Stimulated activated naive CD4-positive, alpha-beta T cell (primary cell): ENCODE measurements around the gene PAGE2.
"Not testable (repeated sequence)": the region's sequence is repeated elsewhere in the genome, so short reads cannot be mapped to it uniquely, and the experiment has no call there.

Experiments used
- DNase-seq, 6 experiments: peaks; one replicate each; lab custom pipeline; 2025; lab: John Stamatoyannopoulos, UW

PAGE2 gene, protein sequence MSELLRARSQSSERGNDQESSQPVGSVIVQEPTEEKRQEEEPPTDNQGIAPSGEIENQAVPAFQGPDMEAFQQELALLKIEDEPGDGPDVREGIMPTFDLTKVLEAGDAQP

DNA sequence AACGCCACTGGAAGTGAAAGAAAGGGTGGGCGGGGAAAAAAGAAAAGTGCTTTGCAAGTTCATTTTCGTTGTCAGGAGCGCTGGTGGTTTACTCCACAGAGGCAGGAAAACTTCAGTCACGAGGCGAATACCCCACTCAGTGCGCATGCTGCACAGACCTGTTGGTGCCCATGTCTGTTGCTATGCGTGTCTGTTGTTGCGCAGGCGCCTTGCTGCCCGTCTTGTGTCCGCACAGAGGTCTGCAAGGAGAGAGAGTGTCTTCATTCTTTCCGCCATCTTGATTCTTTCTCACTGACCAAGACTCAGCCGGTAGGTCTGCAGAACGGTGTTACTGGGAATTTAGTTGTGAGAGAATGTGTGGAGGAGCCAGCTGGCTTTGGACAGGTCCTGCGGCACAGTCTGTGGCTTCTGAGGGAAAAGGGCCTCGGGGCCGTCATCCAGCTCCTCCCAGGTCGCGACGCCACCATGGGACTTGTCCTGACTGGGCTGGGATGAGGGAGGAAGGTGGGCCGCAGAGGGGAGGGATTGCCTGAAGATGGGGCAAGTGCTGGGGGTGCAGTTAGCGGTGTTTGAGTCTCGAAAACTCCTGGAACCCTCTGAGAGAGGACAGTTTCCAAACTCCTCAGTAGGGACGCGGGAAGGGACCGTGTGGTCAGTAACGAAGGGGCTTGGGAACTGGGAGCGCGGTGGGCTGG is at the start of gene PAGE2:
PAGE2 (plus strand) TSS at position 224 of the 695 bp plus-strand sequence. CDS start 1,003 bp downstream, outside the sequence.
- no peak for DNase-seq

- no peak for DNase-seq
Observed at GRCh38 chrX:55039471-55039870, 49.3 kb upstream of the PAGE2 start.

- no peak for DNase-seq
Observed at GRCh38 chrX:55041514-55041913, 47.3 kb upstream of the PAGE2 start.

DNA sequence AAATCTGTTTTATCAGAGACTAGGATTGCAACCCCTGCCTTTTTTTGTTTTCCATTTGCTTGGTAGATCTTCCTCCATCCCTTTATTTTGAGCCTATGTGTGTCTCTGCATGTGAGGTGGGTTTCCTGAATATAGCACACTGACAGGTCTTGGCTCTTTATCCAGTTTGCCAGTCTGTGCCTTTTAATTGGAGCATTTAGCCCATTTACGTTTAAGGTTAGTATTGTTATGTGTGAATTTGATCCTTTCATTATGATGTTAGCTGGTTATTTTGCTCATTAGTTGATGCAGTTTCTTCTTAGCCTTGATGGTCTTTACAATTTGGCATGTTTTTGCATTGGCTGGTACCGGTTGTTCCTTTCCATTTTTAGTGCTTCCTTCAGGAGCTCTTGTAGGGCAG is 38.2 kb upstream of the PAGE2 start:
- not testable (repeated sequence) for DNase-seq

- DNase-seq = peak in 5 of 6 experiments; percentile 26 to 61 (median 35)
Observed at GRCh38 chrX:55056820-55057674, 31.8 kb upstream of the PAGE2 start.

GRCh38 chrX:55057675-55058249 is 31.1 kb upstream of the PAGE2 start:
- DNase-seq = peak in 4 of 6 experiments; percentile 2 to 38 (median 15)

GRCh38 chrX:55067180-55067579 is 21.6 kb upstream of the PAGE2 start:
- DNase-seq = not testable (repeated sequence)

- no peak for DNase-seq
Observed at GRCh38 chrX:55072286-55072685, 16.5 kb upstream of the PAGE2 start.

GRCh38 chrX:55074851-55075467 is 13.9 kb upstream of the PAGE2 start, which contains the start of gene PAGE2B:
PAGE2B (plus strand) TSS chrX:55075030; CDS start chrX:55076042, 1,012 bp downstream.
- no peak for DNase-seq

GRCh38 chrX:55098691-55099090 is 9.9 kb downstream of the PAGE2 start:
- DNase-seq = no peak

GRCh38 chrX:55099162-55099561 is 10.3 kb downstream of the PAGE2 start:
- no peak for DNase-seq

DNA sequence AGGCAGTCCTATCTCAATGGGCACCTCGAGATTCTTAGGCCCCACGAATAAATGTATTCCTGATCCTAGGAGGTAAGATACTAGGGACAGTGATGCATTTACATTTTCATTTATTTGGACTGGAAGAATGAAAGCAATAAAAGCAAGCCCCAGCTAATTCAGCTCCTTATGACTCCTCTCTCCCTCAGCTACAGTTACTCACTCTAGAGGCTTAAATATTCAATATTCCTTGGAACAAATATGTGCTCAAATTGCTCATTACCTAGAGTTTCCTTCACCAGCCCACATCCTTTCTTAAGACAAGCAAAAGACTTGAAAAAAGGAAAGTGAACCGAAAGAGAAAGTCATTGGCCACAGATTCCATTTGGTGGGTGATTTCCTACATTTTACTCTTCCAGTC is 13.9 kb downstream of the PAGE2 start:
- no peak for DNase-seq

DNA sequence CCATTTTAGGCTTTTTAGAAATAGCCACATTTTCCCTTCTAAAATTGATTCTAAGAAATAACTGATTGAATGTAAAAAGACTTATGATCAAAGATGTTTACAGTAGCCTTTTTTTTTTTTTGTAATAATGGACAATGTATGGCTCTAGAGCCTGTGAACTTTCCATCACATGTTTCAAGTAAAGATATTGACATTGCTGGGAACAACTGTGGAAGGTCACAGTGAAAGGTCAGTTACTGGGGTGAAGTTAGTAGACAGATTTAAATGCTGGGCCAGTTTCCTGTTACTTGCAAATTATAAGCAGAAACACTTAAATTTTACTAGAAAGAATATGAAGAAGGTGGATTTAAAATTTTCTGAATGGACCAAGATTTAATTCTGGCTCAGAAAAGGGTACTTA is 18.4 kb downstream of the PAGE2 start:
- DNase-seq = no peak

DNA sequence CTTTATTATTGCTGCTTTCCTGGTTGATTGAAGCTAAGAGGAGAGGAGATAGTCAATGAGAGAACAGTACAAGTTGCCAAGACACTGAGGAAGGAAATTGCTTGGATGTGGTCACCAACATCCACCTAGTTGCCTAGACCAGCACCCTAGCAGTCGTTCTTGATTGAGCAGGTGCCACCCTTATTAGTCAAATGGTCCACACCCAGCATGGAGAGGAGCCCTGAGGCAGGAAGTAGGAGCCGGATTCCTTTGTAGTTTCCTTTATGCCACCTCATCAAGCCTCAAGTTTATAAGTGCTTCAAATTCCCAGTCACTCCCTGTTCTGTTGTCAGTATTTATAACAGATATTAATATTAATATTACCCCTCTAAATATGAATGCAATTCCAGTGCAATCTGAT is 19.1 kb downstream of the PAGE2 start:
- DNase-seq = no peak

DNA sequence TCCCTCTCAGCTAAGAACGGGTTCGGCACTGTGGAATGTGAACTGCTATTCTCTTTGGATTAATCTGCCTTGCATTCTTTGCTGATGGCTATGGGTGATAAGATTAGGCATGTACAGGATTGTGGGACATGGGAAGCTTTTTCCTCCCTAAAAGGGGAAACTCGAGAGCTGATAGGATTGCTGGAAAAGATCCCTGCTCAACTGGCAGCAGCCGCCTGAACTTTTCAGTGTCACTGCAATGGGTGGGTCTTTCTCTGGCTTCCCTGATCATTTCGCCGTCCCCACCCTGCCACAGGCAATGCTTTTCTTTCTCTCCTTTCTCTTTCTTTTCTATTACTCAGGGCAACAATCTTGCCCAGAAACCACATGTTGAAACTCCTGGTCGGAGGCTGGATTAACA is 20.5 kb downstream of the PAGE2 start:
- no peak for DNase-seq

GRCh38 chrX:55111578-55112254 is 22.9 kb downstream of the PAGE2 start:
- DNase-seq = no peak

DNA sequence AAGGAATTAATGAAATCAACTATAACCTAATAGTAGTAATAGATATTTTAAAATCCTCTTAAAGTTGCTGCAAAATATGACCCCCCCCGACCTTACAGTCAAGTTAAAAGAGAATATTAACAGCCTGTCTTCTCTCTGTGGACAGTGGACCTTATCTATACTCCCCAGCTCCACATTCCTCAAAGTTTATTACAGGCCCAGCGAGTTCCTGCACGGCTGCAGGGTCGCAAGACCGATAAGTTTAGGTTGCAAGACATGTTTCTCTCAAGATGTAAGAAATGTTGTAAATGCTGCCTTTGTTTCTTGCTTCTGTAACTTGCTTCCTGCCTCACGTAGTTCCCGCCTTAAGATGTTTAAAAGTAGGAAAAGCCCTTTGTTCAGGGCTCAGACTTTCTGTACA is 27.8 kb downstream of the PAGE2 start:
- not testable (repeated sequence) for DNase-seq

- DNase-seq = no peak
Observed at GRCh38 chrX:55118574-55118973, 29.8 kb downstream of the PAGE2 start.

- DNase-seq = no peak
Observed at GRCh38 chrX:55119271-55119670, 30.5 kb downstream of the PAGE2 start.

DNA sequence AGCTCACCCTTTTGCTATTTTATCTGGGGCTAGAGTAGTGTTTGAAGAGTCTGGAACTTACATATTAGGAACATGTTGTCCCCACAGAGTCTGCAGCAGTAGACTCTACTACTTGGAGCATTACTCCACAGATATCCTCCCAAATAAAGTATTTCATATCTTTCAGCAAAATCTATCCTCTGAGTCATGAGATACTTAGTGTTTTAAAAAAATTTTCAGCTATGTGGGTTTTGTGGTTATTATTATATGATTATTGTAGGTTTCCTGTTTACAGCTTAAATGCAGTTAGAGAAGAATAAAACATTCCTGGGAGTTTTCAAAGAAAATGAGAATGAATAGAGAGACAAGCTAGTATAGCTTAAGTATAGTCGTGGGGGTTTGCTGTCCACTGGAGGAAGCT is 30.9 kb downstream of the PAGE2 start:
- no peak for DNase-seq

DNA sequence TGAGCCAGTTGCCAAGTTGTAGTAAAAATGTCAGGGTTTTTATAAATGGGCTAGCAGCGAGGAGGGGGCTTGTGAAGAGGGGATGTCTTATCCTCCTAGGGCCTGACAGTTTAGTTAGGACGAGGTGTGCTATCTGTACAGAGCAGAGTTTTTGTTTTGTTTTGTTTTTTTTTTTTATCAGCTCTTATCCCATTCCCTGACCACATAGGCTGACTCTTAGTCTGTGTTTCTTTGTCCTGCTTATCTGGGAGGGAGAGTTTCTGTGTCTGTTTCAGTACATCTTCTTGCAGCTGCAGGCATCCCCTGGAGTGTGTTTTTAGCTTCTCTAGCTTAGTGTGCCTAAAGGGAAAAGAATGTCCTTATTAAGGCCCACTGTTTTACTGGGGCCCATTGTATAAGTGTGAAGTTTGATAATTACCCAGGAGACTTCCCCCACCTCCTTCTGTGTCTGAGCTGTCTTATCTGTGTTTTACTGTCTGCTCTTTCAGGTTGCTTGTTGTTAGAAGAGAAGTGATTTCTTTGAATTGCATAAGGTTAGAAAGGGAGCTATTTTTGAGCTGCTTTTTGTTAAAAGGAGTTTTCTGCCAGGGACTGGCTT is 32.0 kb downstream of the PAGE2 start:
- DNase-seq = no peak
